Immature natural killer cell (primary cell): ENCODE results near the gene ATP1A1. TPM values are rescaled to one million over a fixed set of nuclear protein-coding genes. Genes with fewer than 3 reads are reported as not detected.

Experiments
- DNase-seq, 3 donors: peaks; one replicate each; pipeline ENCODE4 v3.0.0; 2022; ENCODE audit warnings: mixed read lengths in 1 of 3
- H3K27ac Mint-ChIP-seq, 6 donors: one replicate each; pipeline ENCODE4 v1.8.0; 2020; ENCODE audit warnings: mixed read lengths in 6 of 6, mild to moderate bottlenecking in 5 of 6, inconsistent platforms in 4 of 6, moderate library complexity in 3 of 6
- H3K27me3 Mint-ChIP-seq, 3 donors: one replicate each; pipeline ENCODE4 v1.8.0; 2020 to 2021; ENCODE audit warnings: low read depth in 3 of 3, mild to moderate bottlenecking in 3 of 3, mixed read lengths in 3 of 3, moderate library complexity in 3 of 3, inconsistent platforms in 1 of 3
- H3K36me3 Mint-ChIP-seq, 3 donors: one replicate each; pipeline ENCODE4 v1.8.0; 2020; ENCODE audit warnings: mixed read lengths in 3 of 3, inconsistent platforms in 2 of 3, mild to moderate bottlenecking in 2 of 3
- H3K4me1 Mint-ChIP-seq, 2 donors: one replicate each; pipeline ENCODE4 v1.8.0; 2020; ENCODE audit warnings: inconsistent platforms in 2 of 2, mild to moderate bottlenecking in 2 of 2, mixed read lengths in 2 of 2, moderate library complexity in 1 of 2
- H3K4me3 Mint-ChIP-seq, 5 donors: one replicate each; pipeline ENCODE4 v1.8.0; 2020; ENCODE audit warnings: mild to moderate bottlenecking in 5 of 5, mixed read lengths in 5 of 5, inconsistent platforms in 3 of 5, moderate library complexity in 3 of 5
- H3K9me3 Mint-ChIP-seq, 6 donors: one replicate each; pipeline ENCODE4 v1.8.0; 2020; ENCODE audit warnings: mild to moderate bottlenecking in 6 of 6, mixed read lengths in 6 of 6, inconsistent platforms in 4 of 6, moderate library complexity in 3 of 6
- polyA plus RNA-seq, 3 donors: library from polyadenylated mRNA; unstranded; fragments of 300-500 nt; fragmentation: Illumina TruSeq; gene quantifications; one replicate each; pipeline ENCODE4 v1.2.3, GENCODE V29; 2021

The ATP1A1 gene
- polyA plus RNA-seq, 3 donors from 2014 or later, result 21.5 to 38.7 (median 24.2) TPM

DNA sequence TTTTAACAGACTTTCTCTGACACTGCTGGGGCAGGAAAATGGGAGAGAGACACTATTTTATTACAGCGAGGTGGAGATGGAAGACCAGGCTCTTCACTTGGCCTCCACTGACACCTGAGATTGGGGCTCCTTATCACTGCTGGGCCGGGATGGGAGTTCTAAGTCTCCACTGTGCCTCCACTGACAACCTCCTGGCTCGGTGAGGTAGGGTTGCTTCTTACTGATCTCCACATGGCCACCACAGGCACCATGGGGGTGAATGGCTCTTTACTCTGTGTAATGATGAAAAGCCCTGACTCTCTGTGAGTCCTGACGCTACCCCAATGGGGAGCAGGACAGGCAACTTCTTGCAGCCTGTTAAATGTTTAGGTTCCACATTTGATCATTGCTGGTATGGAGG is 67.7 kb downstream of the ATP1A1 start:
- H3K9me3 Mint-ChIP-seq, result no peaks in the 10 kb centered on the region
- no peak overlapping the region for H3K4me3 Mint-ChIP-seq
- no peaks in the 10 kb centered on the region for H3K4me1 Mint-ChIP-seq
- H3K27ac Mint-ChIP-seq, result no peak overlapping the region
- H3K27me3 Mint-ChIP-seq, result peaks cover 0 to 23% (median 19%) of the 10 kb centered on the region in 3 donors
- no peak for DNase-seq
- no peaks in the 10 kb centered on the region for H3K36me3 Mint-ChIP-seq

DNA sequence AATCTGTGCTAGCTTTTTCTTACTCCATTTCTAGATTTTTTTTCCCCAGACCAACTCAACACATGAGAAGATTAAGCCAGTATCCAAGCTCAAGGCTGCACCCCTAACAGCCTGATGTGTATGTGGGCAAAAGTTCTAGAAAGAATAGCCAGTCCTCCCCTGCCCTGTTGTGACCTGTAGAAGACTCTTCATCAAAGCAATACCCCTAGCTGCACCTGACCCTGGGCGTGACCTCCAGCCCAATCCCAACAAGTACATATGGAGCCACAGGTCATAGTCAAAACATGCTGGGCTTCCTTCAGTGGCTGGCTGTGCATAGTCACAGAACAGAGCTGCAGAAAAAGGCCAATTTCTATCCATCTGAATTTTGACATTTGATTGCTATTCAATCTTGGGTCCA is 72.5 kb downstream of the ATP1A1 start:
- Mint-ChIP-seq H3K4me3 (no peak overlapping the region), H3K27ac (no peak overlapping the region), H3K9me3 (no peaks in the 10 kb centered on the region), H3K36me3 (no peaks in the 10 kb centered on the region), H3K4me1 (no peaks in the 10 kb centered on the region), H3K27me3 (peaks cover 2 to 13% (median 5%) of the 10 kb centered on the region in 3 donors)
- no peak for DNase-seq

DNA sequence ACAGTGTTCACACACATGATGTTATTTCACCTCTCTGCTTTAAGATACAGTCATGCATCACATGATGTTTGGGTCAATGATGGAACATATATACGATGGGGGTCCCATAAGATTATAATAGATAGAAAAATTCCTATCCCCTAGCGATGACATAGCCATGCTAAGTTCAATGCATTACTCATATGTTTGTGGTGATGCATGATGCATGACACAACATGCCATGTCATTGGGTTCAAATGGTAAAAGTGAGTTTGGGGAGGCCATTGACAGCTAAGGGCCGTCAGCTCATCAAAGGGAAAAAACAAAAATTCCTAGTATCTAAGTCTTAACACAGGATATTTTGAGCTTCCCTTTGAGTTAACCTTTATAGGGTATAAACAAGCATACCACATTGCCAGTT is 73.6 kb downstream of the ATP1A1 start:
- H3K27me3 Mint-ChIP-seq, result peaks cover 2 to 7% (median 2%) of the 10 kb centered on the region in 3 donors
- no peak for DNase-seq

GRCh38 chr1:116448785-116449385 is 75.8 kb downstream of the ATP1A1 start:
- Mint-ChIP-seq H3K27ac (no peak overlapping the region), H3K36me3 (no peaks in the 10 kb centered on the region), H3K27me3 (peaks cover 0 to 3% (median 2%) of the 10 kb centered on the region in 3 donors), H3K4me3 (no peak overlapping the region), H3K4me1 (no peaks in the 10 kb centered on the region), H3K9me3 (no peaks in the 10 kb centered on the region)
- no peak for DNase-seq

More for the DNA sequence above, 73.6 kb downstream of the ATP1A1 start:
- Mint-ChIP-seq H3K9me3 (no peaks in the 10 kb centered on the region), H3K4me3 (no peak overlapping the region), H3K36me3 (no peaks in the 10 kb centered on the region), H3K4me1 (no peaks in the 10 kb centered on the region), H3K27ac (no peak overlapping the region)

DNA sequence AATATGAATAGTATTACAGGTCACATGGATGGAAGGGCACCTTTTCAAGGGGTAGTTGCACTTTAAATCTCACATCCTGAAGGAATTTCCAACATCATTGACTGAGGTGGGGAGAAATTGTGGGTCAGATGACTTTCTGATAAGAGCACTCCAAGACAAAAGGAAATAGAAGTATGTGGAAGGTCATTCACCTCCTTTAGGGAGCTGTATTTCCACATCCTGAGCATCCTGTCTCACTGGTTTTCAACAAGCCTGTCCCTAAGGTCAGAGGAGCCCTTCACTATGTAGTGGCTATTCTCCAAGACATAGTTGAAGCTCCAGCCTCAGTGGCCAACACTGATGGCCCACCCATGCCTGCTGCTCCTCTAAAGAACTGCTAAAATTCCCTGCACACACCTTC is 76.5 kb downstream of the ATP1A1 start:
- DNase-seq, result no peak
- no peak overlapping the region for H3K4me3 Mint-ChIP-seq
- H3K27ac Mint-ChIP-seq, result no peak overlapping the region

GRCh38 chr1:116451702-116452101 is 78.7 kb downstream of the ATP1A1 start:
- no peak for DNase-seq
- no peak overlapping the region for H3K27ac Mint-ChIP-seq
- no peaks in the 10 kb centered on the region for H3K36me3 Mint-ChIP-seq
- H3K4me3 Mint-ChIP-seq, result no peak overlapping the region
- no peaks in the 10 kb centered on the region for H3K4me1 Mint-ChIP-seq
- H3K27me3 Mint-ChIP-seq, result peaks cover 0 to 4% (median 2%) of the 10 kb centered on the region in 3 donors
- H3K9me3 Mint-ChIP-seq, result no peaks in the 10 kb centered on the region

More for the DNA sequence above, 76.5 kb downstream of the ATP1A1 start:
- Mint-ChIP-seq H3K4me1 (no peaks in the 10 kb centered on the region), H3K27me3 (peaks cover 0 to 3% (median 2%) of the 10 kb centered on the region in 3 donors), H3K36me3 (no peaks in the 10 kb centered on the region), H3K9me3 (no peaks in the 10 kb centered on the region)

GRCh38 chr1:116453481-116453880 is 80.4 kb downstream of the ATP1A1 start:
- no peaks in the 10 kb centered on the region for H3K36me3 Mint-ChIP-seq
- H3K27ac Mint-ChIP-seq, result no peak overlapping the region
- no peaks in the 10 kb centered on the region for H3K9me3 Mint-ChIP-seq
- H3K4me1 Mint-ChIP-seq, result no peaks in the 10 kb centered on the region
- DNase-seq, result no peak
- H3K27me3 Mint-ChIP-seq, result peaks cover 0 to 4% (median 2%) of the 10 kb centered on the region in 3 donors
- H3K4me3 Mint-ChIP-seq, result no peak overlapping the region

GRCh38 chr1:116453906-116454305 is 80.9 kb downstream of the ATP1A1 start:
- no peak overlapping the region for H3K27ac Mint-ChIP-seq
- H3K9me3 Mint-ChIP-seq, result no peaks in the 10 kb centered on the region
- no peaks in the 10 kb centered on the region for H3K36me3 Mint-ChIP-seq
- H3K4me3 Mint-ChIP-seq, result no peak overlapping the region
- no peaks in the 10 kb centered on the region for H3K4me1 Mint-ChIP-seq
- DNase-seq, result no peak
- peaks cover 0 to 4% (median 2%) of the 10 kb centered on the region in 3 donors for H3K27me3 Mint-ChIP-seq

Other genes starting within 250 kb of the ATP1A1 start
- 100 to 1,000 TPM in 1 of 3 donors, 10 to 100 TPM in 2; 68.6 to 112 (median 69.9) TPM for gene CD58, start 197.8 kb downstream of the ATP1A1 start, polyA plus RNA-seq